Measurements from ENCODE around the gene EVPLL. TPM values are rescaled to one million over a fixed set of nuclear protein-coding genes. Genes with fewer than 3 reads are reported as not detected.

Gene EVPLL
- total and polyA plus RNA-seq, 2 experiments from 2014 or later = 0.18 to 0.42 TPM

GRCh38 chr17:18328643-18329204 is 48.9 kb upstream of the EVPLL start:
- H2AFZ ChIP-seq = no peak overlapping the region
- H3K27ac Mint-ChIP-seq = no peak overlapping the region; the same call in 1 of the 2 replicates
- ATAC-seq = no peak

More at GRCh38 chr17:18328643-18329204, 48.9 kb upstream of the EVPLL start:
- no peak overlapping the region for H3K4me3 ChIP-seq
- Mint-ChIP-seq H3K36me3 (ENCODE audit: low read depth) (peaks cover 62% of the 10 kb centered on the region), H3K9me3 (peaks cover 3% of the 10 kb centered on the region), H3K27me3 (ENCODE audit: insufficient read depth, low read depth, poor library complexity) (peaks cover 8% of the 10 kb centered on the region), H3K4me1 (no peaks in the 10 kb centered on the region), H3K4me3 (no peak overlapping the region)
- H3K27me3 ChIP-seq (ENCODE audit: insufficient read depth) = no peaks in the 10 kb centered on the region
- H4K20me1 ChIP-seq (replicated peaks; ENCODE audit: insufficient read depth) = no peaks in the 10 kb centered on the region; the same call in 1 of the 2 replicates
- no peak for TF ChIP-seq EZH2phosphoT487 (IDR thresholded peaks at IDR 0.05; ENCODE audit: unreplicated experiment)
- no peak for TF ChIP-seq STAT1 (IDR thresholded peaks at IDR 0.05; ENCODE audit: unreplicated experiment)
- no peak for TF ChIP-seq JUNB (IDR thresholded peaks at IDR 0.05; ENCODE audit: unreplicated experiment)
- TF ChIP-seq NANOG (IDR thresholded peaks at IDR 0.05; ENCODE audit: borderline replicate concordance) = no peak
- TF ChIP-seq, protein P1, sequence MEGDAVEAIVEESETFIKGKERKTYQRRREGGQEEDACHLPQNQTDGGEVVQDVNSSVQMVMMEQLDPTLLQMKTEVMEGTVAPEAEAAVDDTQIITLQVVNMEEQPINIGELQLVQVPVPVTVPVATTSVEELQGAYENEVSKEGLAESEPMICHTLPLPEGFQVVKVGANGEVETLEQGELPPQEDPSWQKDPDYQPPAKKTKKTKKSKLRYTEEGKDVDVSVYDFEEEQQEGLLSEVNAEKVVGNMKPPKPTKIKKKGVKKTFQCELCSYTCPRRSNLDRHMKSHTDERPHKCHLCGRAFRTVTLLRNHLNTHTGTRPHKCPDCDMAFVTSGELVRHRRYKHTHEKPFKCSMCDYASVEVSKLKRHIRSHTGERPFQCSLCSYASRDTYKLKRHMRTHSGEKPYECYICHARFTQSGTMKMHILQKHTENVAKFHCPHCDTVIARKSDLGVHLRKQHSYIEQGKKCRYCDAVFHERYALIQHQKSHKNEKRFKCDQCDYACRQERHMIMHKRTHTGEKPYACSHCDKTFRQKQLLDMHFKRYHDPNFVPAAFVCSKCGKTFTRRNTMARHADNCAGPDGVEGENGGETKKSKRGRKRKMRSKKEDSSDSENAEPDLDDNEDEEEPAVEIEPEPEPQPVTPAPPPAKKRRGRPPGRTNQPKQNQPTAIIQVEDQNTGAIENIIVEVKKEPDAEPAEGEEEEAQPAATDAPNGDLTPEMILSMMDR (conservative IDR thresholded peaks at IDR 0.05; ENCODE audit: low read depth in 2 of 2) = no peak
- no peak for TF ChIP-seq REST (IDR thresholded peaks at IDR 0.05; ENCODE audit: unreplicated experiment)
- TF ChIP-seq POLR2AphosphoS5 (IDR thresholded peaks at IDR 0.05; ENCODE audit: low read depth) = no peak
- no peak for TF ChIP-seq ZNF114 (CRISPR knock-in tag; IDR thresholded peaks at IDR 0.05)
- TF ChIP-seq ETS1 (IDR thresholded peaks at IDR 0.05) = no peak
- TF ChIP-seq ZNF462 (CRISPR knock-in tag; IDR thresholded peaks at IDR 0.05) = no peak
- no peak for TF ChIP-seq EZH2 (IDR thresholded peaks at IDR 0.05; ENCODE audit: low read depth, unreplicated experiment)
- TF ChIP-seq CREB1 (CRISPR knock-in tag; IDR thresholded peaks at IDR 0.05; ENCODE audit: low read depth) = no peak
- TF ChIP-seq ZNF331 (CRISPR knock-in tag; IDR thresholded peaks at IDR 0.05; ENCODE audit: low read depth) = no peak
- H3K4me1 ChIP-seq (ENCODE audit: insufficient read depth) = no peaks in the 10 kb centered on the region
- H3K9me2 ChIP-seq (ENCODE audit: insufficient read depth) = no peaks in the 10 kb centered on the region
- DNase-seq (ENCODE audit: low spot score) = no peak
- H3F3A ChIP-seq (replicated peaks; ENCODE audit: low read depth) = no peaks in the 10 kb centered on the region; the same call in 1 of the 2 replicates
- H3K79me2 ChIP-seq (replicated peaks; ENCODE audit: insufficient read depth) = no peaks in the 10 kb centered on the region
- H3K27ac ChIP-seq (ENCODE audit: low read depth) = peak overlapping the region; percentile 19; the same call in 1 of the 2 replicates
- no peak overlapping the region for H3K4me2 ChIP-seq
- no peaks in the 10 kb centered on the region; the same call in none of the 2 replicates for H3K36me3 ChIP-seq (ENCODE audit: insufficient read depth)

All from GM23338 (cell line).